NCI-H1092 (cell line): ENCODE data around the gene RAP1GAP.
"Not testable (repeated sequence)": the region's sequence is repeated elsewhere in the genome, so short reads cannot be mapped to it uniquely, and the experiment has no call there.

Experiments
- DNase-seq: peaks from one replicate; lab custom pipeline; 2025; lab: John Stamatoyannopoulos, UW

The RAP1GAP gene

GRCh38 chr1:21569820-21570527 lies 99.2 kb downstream of the RAP1GAP start:
- DNase-seq, result no peak

GRCh38 chr1:21568809-21569385 lies 100.3 kb downstream of the RAP1GAP start:
- no peak for DNase-seq

- no peak for DNase-seq
Observed at GRCh38 chr1:21568006-21568746, 101.0 kb downstream of the RAP1GAP start.

GRCh38 chr1:21567241-21568005 lies 101.7 kb downstream of the RAP1GAP start:
- no peak for DNase-seq

GRCh38 chr1:21566361-21566760 lies 102.8 kb downstream of the RAP1GAP start:
- not testable (repeated sequence) for DNase-seq

GRCh38 chr1:21565285-21565684 lies 103.9 kb downstream of the RAP1GAP start:
- DNase-seq, result no peak

GRCh38 chr1:21564521-21565095 lies 104.5 kb downstream of the RAP1GAP start:
- DNase-seq, result no peak

- DNase-seq, result no peak
Observed at GRCh38 chr1:21563971-21564370, 105.2 kb downstream of the RAP1GAP start.

- DNase-seq, result no peak
Observed at GRCh38 chr1:21562896-21563295, 106.3 kb downstream of the RAP1GAP start.

- DNase-seq, result no peak
Observed at GRCh38 chr1:21560916-21561638, 108.1 kb downstream of the RAP1GAP start.

- DNase-seq, result no peak
Observed at GRCh38 chr1:21559788-21560567, 109.2 kb downstream of the RAP1GAP start.

GRCh38 chr1:21553116-21553926 lies 115.8 kb downstream of the RAP1GAP start:
- DNase-seq, result no peak

- no peak for DNase-seq
Observed at GRCh38 chr1:21552715-21553114, 116.4 kb downstream of the RAP1GAP start.

GRCh38 chr1:21550866-21551475 lies 118.2 kb downstream of the RAP1GAP start:
- no peak for DNase-seq

- DNase-seq, result no peak
Observed at GRCh38 chr1:21550097-21550496, 119.1 kb downstream of the RAP1GAP start.

GRCh38 chr1:21547876-21548275 lies 121.3 kb downstream of the RAP1GAP start:
- no peak for DNase-seq
